GM18511 (cell line): ENCODE data around the gene EREG.
"Not testable (repeated sequence)": the region's sequence is repeated elsewhere in the genome, so short reads cannot be mapped to it uniquely, and the experiment has no call there.

Experiments
- ATAC-seq: cut with Tn5 transposase; IDR thresholded peaks from one replicate; pipeline ENCODE4 v1.9.1; 2021; ENCODE audit warnings: mild to moderate bottlenecking, moderate library complexity; ENCODE audit not compliant: unreplicated experiment

Gene EREG

DNA sequence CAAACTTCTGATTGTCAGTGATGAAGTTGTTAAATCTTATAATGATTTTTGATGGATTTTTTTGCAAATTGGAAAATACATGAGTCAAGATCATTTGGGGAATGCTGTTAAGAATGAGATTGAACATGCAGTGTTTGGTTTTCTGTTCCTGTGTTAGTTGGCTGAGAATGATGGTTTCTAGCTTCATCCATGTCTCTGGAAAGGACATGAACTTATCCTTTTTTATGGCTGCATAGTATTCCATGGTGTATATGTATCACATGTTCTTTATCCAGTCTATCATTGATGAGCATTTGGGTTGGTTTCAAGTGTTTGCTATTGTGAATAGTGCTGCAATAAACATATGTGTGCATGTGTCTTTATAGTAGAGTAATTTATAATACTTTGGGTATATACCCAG is 24.5 kb upstream of the EREG start:
- ATAC-seq: not testable (repeated sequence)

- no peak for ATAC-seq
These were observed 20.9 kb upstream of the EREG start for GRCh38 chr4:74344031-74344430.

DNA sequence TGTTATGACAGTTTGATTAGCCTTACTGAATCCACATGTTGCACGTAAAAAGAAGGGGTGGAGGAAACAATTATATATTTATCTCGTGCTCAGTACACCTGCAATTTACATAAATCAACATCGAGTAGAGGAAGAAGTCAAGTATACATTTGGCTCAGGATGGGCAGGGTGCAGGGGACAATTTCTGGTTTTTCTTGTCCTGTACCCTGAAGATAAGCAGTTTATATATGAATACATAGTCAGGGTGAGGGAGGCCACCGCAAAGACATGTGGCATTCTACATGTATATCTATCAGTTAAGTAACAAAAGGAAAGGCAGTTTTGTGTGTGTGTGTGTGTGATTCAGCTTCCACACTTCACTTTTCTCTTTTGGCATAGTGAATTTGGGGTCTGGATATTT is 11.1 kb upstream of the EREG start:
- no peak for ATAC-seq

- ATAC-seq: no peak
These were observed 7.0 kb upstream of the EREG start for GRCh38 chr4:74357965-74358364.

- no peak for ATAC-seq
These were observed 3.3 kb upstream of the EREG start for GRCh38 chr4:74361671-74362070.

DNA sequence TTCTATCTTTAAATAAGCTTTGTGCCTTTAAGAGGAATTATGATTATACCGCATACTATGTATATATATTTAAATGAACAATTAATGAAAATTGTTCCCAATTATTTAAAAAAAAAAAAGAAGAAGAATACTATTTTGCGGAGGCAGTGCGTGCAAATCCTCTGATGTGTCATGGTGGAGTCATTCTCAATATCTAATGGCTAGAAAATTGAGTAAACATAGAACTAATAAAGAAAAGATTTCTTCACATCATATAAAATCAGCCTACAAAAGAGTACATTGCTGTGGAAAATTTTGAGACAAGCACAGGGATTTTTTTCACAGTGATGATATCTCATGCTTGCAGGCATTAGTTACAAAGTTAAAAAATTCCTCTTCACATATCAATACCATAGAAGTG is 2.6 kb upstream of the EREG start:
- no peak for ATAC-seq

GRCh38 chr4:74364256-74364651 is 691 bp upstream of the EREG start:
- ATAC-seq: no peak

DNA sequence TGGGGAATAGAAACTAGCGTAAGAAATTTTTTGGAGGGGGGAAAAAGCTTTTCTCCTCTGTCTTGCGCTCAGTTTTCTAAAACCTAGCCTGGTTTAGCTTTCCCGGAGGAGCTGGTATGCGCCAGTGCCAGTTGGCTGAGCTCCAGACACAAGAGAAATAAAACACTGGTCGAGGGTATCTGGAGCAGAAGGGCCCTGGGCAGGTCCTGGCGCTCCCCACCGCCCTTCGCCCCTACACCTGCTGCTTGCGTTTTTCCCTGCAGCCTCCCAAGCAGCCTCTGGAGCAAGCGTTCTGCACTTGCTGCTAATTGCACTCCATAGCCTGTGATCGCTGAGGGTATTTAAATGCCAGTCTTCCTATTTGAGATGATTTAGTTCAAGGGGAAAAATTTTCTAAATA is 816 bp downstream of the EREG start:
- no peak for ATAC-seq

GRCh38 chr4:74366367-74366911 is 1.5 kb downstream of the EREG start:
- ATAC-seq: peak; percentile 61

GRCh38 chr4:74367656-74368290 is 2.8 kb downstream of the EREG start:
- ATAC-seq: no peak

- no peak for ATAC-seq
These were observed 3.7 kb downstream of the EREG start for GRCh38 chr4:74368596-74368995.

- ATAC-seq: no peak
These were observed 4.9 kb downstream of the EREG start for GRCh38 chr4:74369855-74370254.

DNA sequence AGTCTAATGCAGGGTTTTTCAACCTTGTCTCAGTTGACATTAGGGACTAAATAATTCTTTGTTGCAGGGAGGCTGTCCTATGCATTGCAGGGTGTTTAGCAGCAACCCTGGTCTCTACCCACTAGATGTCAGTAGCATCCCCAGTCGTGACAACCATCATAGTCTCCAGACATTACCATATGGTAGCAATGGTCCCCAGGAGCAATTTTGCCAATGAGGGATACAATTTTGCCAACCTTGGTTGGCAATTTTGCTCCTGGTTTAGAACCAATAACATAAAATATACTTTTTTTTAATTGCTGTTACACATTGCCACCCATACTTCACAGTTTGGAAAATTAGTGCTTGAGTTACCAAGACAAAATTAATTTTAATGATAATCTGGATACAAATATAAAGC is 6.0 kb downstream of the EREG start:
- peak; percentile 73 for ATAC-seq

DNA sequence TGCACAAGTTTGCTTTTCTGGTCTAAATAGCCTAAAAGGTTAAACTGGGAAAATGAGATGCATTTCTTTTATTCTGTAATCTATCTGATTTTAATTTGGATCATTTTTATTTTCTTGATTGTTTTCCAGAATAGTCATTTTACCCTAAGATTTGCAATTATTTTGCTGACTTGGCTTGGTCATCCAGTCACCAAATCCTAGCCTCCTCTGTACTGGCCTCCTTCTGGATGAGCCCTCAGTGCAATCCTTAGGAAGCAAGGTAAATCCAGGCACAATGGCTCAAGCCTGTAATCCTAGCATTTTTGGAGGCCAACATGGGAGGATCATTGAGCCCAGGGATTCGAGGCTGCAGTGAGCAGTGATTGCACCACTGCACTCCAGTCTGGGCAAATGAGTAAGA is 9.2 kb downstream of the EREG start:
- no peak for ATAC-seq

GRCh38 chr4:74374561-74375327 is 9.8 kb downstream of the EREG start:
- no peak for ATAC-seq

GRCh38 chr4:74375824-74376426 is 11.0 kb downstream of the EREG start:
- no peak for ATAC-seq

DNA sequence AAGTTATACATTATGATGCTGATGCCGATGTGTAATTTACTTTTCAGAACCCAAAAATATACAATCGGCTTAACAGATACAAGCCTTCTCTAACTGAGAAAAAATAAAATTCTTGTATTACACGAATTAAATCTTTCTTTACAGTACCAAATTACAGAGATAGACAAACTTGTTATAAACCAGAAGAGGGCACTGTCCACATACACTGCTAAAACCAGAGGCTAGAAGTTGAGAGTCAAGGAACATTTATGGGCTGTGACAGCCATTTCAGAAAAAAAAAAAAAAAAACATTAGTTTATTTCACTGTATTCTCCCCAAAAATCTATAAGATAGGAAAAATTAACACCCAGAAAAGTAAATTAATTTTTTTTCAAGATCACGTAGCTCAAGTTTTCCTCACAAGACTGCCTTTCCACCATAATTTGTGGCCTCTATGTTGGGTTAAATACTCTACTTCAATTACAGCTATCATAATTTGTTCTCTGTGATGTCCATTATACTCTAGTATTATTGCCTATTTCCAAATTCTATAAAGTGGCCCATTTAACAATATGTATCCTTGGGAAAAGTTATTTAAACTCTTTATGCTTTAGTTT is 12.0 kb downstream of the EREG start:
- peak; percentile 73 for ATAC-seq

DNA sequence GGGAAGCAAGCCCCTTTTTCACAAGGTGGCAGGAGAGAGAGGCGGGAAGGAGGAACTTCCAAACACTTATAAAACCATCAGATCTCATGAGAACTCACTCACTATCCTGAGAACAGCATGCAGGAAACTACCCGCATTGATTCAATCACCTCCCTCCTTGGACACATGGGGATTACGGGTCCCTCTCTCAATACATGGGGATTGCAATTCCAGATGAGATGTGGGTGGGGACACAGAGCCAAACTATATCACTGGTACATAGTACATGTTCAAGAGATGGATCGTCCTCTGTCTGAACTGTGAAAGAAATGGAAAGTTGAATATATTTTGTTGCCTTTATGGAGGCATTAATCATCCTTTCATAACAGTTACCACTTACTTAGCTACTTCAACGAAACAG is 12.8 kb downstream of the EREG start:
- ATAC-seq: no peak

- ATAC-seq: no peak
These were observed 13.6 kb downstream of the EREG start for GRCh38 chr4:74378573-74378972.

DNA sequence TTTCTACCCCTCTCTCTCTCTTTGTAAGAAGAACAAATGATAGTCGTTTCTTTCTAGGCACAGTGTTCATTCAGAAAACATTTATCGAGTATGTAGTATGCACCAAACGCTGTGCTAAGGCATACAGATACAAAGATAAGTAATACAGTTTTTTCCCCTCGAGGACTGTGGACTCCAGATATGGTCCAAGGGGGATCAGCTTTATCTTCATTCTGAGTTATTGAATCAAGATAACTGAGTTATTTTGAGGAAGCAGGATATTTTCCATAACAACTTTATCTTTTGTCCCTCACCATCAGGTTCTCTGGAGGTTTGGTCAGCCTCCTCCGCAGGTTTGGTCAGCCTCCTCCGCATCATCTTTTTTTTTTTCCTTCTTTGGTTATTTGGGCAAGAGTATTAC is 15.0 kb downstream of the EREG start:
- ATAC-seq: no peak

DNA sequence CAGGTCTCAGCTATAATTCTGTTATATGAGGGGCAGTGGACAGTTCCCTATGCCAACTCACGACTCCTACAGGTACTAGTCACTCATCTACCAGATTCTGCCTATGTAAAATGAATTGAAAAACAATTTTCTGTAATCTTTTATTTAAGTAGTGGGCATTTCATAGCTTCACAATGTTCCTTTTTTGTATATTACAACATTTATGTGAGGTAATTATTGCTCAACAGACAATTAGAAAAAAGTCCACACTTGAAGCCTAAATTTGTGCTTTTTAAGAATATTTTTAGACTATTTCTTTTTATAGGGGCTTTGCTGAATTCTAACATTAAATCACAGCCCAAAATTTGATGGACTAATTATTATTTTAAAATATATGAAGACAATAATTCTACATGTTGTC is 20.4 kb downstream of the EREG start:
- ATAC-seq: no peak

DNA sequence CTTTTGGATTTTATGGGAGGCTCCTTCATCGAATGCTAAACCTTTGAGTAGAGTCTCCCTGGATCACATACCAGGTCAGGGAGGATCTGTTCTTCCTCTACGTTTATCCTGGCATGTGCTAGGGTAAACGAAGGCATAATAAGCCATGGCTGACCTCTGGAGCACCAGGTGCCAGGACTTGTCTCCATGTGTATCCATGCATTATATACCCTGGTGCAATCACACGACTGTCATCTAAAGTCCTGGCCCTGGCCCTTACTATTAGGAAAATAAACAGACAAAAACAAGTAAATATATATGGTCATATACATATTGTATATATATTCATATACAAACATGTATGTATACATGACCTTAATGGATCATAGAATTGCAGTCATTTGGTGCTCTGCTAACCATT is 21.2 kb downstream of the EREG start:
- no peak for ATAC-seq
